Measurements from ENCODE around the gene SGMS2. TPM values are rescaled to one million over a fixed set of nuclear protein-coding genes. Genes with fewer than 3 reads are reported as not detected.

The SGMS2 gene
- total and polyA plus RNA-seq, 9 of the 15 experiments (the other 6 are each of a cell fraction or from before 2014, with no cell fraction given) = 0.07 to 0.25 (median 0.11) TPM; not detected in 5

DNA sequence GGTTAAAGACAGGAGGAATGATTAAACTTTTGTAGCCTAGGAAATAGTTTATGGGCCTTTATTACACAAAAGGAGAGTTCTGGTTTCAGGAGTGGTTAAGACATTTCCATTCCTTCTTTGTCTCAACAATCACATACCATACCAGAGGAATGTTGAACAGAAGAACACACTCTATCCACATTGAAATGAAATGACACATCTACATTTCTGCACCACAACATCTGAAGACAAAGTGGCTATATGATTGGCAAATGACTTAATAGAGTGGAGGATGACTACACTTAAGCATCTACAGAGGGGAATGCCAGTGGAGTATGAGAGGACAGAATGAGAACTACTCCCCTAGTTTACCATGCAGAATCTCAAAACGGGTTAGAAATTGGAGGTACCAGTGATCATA is 114.6 kb downstream of the SGMS2 start:
- no TSS peak for BruUV-seq (replicated peaks)
- ChIA-PET POLR2A (no interaction called here), CTCF (ENCODE audit: low intra/inter-chr PET ratio) (no interaction called here)
- H3K9me1 ChIP-seq (ENCODE audit: control insufficient read depth, insufficient read depth, low read length) = no peaks in the 10 kb centered on the region
- no peaks in the 10 kb centered on the region for H3K9me3 ChIP-seq (replicated peaks; ENCODE audit: control insufficient read depth, insufficient read depth, low read depth, low read length)
- no peak overlapping the region for H3K9ac ChIP-seq (ENCODE audit: insufficient read depth in 1 of 2, low read depth in 2 of 2, low read length in 2 of 2)
- in situ Hi-C loops (cut with MboI) = no loop called here
- WGBS (ENCODE audit: insufficient coverage, low coverage, missing lambda C conversion rate) = 0% methylated on average over 1 of the region's 1 CpG
- no peaks in the 10 kb centered on the region for H4K20me1 ChIP-seq (replicated peaks; ENCODE audit: control insufficient read depth, insufficient read depth, low read length)
- H3K27me3 ChIP-seq (ENCODE audit: control insufficient read depth in 2 of 2, insufficient read depth in 2 of 2, low read length in 2 of 2) = no peaks in the 10 kb centered on the region
- no peaks in the 10 kb centered on the region for H3K4me1 ChIP-seq (replicated peaks in 1 of 2; ENCODE audit: control insufficient read depth in 2 of 2, insufficient read depth in 2 of 2, low read length in 2 of 2)
- intact Hi-C loops (cut with micrococcal nuclease) = no loop called here
- ATAC-seq (no peak), FAIRE-seq (no peak), DNase-seq (ENCODE audit: extremely low read depth in 1 of 4, low spot score in 3 of 4) (no peak)
- H3K27ac ChIP-seq (ENCODE audit: extremely low read depth, low read depth, low read length) = no peak overlapping the region
- no peaks in the 10 kb centered on the region for H3K79me2 ChIP-seq (ENCODE audit: control insufficient read depth, insufficient read depth, low read length)
- TF ChIP-seq RB1 (IDR thresholded peaks at IDR 0.05; ENCODE audit: low read depth) (no peak), SRSF7 (optimal IDR thresholded peaks at IDR 0.05; ENCODE audit: low read depth, low read length) (no peak), KLF10 (CRISPR knock-in tag; IDR thresholded peaks at IDR 0.05) (no peak)
- TF ChIP-seq, protein P1, sequence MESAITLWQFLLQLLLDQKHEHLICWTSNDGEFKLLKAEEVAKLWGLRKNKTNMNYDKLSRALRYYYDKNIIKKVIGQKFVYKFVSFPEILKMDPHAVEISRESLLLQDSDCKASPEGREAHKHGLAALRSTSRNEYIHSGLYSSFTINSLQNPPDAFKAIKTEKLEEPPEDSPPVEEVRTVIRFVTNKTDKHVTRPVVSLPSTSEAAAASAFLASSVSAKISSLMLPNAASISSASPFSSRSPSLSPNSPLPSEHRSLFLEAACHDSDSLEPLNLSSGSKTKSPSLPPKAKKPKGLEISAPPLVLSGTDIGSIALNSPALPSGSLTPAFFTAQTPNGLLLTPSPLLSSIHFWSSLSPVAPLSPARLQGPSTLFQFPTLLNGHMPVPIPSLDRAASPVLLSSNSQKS (CRISPR knock-in tag; IDR thresholded peaks at IDR 0.05) = no peak
- TF ChIP-seq, protein P2, sequence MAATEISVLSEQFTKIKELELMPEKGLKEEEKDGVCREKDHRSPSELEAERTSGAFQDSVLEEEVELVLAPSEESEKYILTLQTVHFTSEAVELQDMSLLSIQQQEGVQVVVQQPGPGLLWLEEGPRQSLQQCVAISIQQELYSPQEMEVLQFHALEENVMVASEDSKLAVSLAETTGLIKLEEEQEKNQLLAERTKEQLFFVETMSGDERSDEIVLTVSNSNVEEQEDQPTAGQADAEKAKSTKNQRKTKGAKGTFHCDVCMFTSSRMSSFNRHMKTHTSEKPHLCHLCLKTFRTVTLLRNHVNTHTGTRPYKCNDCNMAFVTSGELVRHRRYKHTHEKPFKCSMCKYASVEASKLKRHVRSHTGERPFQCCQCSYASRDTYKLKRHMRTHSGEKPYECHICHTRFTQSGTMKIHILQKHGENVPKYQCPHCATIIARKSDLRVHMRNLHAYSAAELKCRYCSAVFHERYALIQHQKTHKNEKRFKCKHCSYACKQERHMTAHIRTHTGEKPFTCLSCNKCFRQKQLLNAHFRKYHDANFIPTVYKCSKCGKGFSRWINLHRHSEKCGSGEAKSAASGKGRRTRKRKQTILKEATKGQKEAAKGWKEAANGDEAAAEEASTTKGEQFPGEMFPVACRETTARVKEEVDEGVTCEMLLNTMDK (IDR thresholded peaks at IDR 0.05; ENCODE audit: borderline replicate concordance, insufficient read depth, low read depth, low read length, poor library complexity, severe bottlenecking) = no peak
- H3K36me3 ChIP-seq (ENCODE audit: control insufficient read depth, insufficient read depth, low read length) = no peaks in the 10 kb centered on the region
- H3K4me3 ChIP-seq = no peak overlapping the region
- no peak overlapping the region for H2AFZ ChIP-seq (ENCODE audit: low read depth, low read length)
- no peak overlapping the region for H3K4me2 ChIP-seq (ENCODE audit: insufficient read depth, low read length)
